ENCODE data around the gene NF2.

Gene NF2

DNA sequence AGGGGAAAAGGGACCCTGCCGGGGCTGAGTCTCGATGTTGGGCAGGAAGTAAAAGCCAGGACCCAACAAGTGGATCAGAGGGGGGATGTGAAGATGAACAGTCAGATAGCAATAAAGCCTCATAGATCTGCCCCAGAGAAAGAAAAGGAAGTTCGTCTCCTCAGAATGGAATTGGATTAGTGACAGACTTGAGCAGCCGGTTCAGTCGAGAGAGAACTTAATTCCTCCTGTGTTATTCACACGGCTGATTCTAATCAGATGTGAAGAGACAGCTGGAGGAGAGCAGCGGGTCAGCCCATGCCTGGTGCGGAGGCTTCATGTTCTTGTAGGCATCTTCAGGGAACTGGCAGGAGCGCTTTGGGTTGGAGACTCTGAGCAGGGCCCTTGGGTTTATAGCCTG, 87.0 kb downstream of the NF2 start:
- H3K36me3 Mint-ChIP-seq (ENCODE audit: low read depth) = peaks cover 59% of the 10 kb centered on the region
- H3K27ac Mint-ChIP-seq = no peak overlapping the region
- no peak overlapping the region for H3K4me3 Mint-ChIP-seq

GRCh38 chr22:29691636-29692326, 88.3 kb downstream of the NF2 start:
- Mint-ChIP-seq H3K27ac (no peak overlapping the region), H3K36me3 (ENCODE audit: low read depth) (peaks cover 58% of the 10 kb centered on the region), H3K9me3 (no peaks in the 10 kb centered on the region), H3K4me1 (ENCODE audit: low read depth) (no peaks in the 10 kb centered on the region), H3K4me3 (no peak overlapping the region), H3K27me3 (no peaks in the 10 kb centered on the region)
- DNase-seq = no peak

More for the DNA sequence above, 87.0 kb downstream of the NF2 start:
- H3K4me1 Mint-ChIP-seq (ENCODE audit: low read depth) = no peaks in the 10 kb centered on the region
- DNase-seq = no peak
- no peaks in the 10 kb centered on the region for H3K9me3 Mint-ChIP-seq
- no peaks in the 10 kb centered on the region for H3K27me3 Mint-ChIP-seq

DNA sequence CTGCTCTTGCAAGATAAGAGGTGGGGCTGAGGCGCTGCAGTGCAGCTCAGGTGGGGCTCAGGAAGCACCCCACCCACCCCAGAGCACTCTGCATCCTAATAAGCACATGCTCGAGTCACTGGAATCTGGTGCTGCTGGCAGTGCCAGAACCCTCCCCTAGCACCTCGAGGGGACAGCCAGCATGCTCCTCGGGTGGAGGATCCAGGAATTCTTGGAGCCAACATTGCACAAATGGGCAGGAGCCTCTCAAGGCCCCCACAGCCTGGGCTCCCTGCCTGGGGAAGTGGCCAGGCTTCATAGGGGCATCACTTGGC, 88.9 kb downstream of the NF2 start:
- no peaks in the 10 kb centered on the region for H3K9me3 Mint-ChIP-seq
- H3K4me1 Mint-ChIP-seq (ENCODE audit: low read depth) = no peaks in the 10 kb centered on the region
- no peak for DNase-seq
- H3K27ac Mint-ChIP-seq = no peak overlapping the region
- no peaks in the 10 kb centered on the region for H3K27me3 Mint-ChIP-seq
- H3K36me3 Mint-ChIP-seq (ENCODE audit: low read depth) = peaks cover 57% of the 10 kb centered on the region
- H3K4me3 Mint-ChIP-seq = no peak overlapping the region

GRCh38 chr22:29693161-29693560, 89.7 kb downstream of the NF2 start:
- DNase-seq = no peak
- Mint-ChIP-seq H3K4me1 (ENCODE audit: low read depth) (no peaks in the 10 kb centered on the region), H3K36me3 (ENCODE audit: low read depth) (peaks cover 62% of the 10 kb centered on the region), H3K27me3 (no peaks in the 10 kb centered on the region), H3K27ac (no peak overlapping the region), H3K9me3 (no peaks in the 10 kb centered on the region), H3K4me3 (no peak overlapping the region)

DNA sequence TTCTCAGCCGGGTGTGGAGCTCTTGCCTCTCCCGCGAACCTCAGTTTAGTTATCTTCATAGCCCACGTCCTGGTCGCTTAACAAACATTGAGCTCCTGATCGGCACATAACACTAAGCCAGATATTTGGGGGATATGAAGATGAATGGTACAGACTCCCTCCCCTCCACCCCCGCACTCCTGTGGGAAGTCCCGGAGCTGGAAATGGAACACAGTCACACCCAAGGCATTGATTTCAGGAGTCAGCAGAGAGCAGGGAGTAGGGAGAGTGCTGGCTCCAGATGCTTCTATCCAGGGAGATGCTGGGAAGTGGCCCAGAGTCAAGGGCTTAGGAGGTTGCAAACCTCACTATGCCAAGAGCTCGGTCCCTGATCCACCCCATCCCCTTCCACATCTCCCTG, 90.2 kb downstream of the NF2 start:
- Mint-ChIP-seq H3K36me3 (ENCODE audit: low read depth) (peaks cover 59% of the 10 kb centered on the region), H3K4me3 (no peak overlapping the region), H3K27ac (no peak overlapping the region)

DNA sequence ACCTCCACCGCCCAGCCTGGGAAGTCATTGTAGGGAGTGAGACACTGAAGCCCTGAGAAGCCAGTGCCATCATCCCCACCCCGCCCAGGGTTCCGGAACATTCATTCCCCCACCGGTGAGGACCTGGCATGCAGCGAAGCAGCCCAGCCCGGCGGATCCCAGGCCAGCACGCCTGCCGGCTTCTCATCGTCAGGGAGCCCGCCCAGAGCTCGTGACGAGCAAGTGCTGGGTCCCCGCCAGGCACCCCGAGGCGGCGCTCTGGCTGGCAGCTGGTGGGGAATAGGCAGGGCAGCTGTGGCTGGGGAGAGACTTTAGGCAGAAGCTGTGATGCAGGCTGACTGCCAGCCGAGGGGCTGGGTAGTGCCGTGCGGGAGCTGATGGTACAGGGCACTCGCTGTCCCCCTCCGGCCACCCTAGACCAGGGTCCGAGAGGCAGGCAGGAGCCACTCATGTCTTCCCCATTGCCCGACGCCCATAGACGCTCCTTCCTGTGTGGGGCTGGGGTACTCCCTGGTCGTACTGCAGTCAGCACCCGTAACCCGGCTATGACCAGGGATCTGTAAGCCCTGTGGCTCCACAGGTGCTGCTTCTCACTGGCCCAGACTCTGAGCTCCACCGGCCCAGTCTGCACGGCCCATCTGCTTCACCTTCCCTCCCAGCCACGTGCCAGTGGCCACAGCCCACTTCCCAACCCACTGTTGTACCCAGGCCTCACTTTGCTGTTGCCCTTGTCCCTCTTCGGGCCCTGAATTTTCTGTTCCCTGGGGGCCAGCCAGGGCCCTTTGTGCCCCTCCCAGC, 91.9 kb downstream of the NF2 start:
- peaks cover 52% of the 10 kb centered on the region for H3K36me3 Mint-ChIP-seq (ENCODE audit: low read depth)
- no peaks in the 10 kb centered on the region for H3K9me3 Mint-ChIP-seq
- peaks cover 3% of the 10 kb centered on the region for H3K4me1 Mint-ChIP-seq (ENCODE audit: low read depth)
- DNase-seq = no peak
- no peaks in the 10 kb centered on the region for H3K27me3 Mint-ChIP-seq
- H3K27ac Mint-ChIP-seq = no peak overlapping the region
- no peak overlapping the region for H3K4me3 Mint-ChIP-seq

More for the DNA sequence above, 90.2 kb downstream of the NF2 start:
- Mint-ChIP-seq H3K4me1 (ENCODE audit: low read depth) (no peaks in the 10 kb centered on the region), H3K9me3 (no peaks in the 10 kb centered on the region), H3K27me3 (no peaks in the 10 kb centered on the region)
- DNase-seq = no peak

GRCh38 chr22:29697853-29698598, 94.6 kb downstream of the NF2 start:
- no peaks in the 10 kb centered on the region for H3K9me3 Mint-ChIP-seq
- H3K27ac Mint-ChIP-seq = no peak overlapping the region
- H3K36me3 Mint-ChIP-seq (ENCODE audit: low read depth) = peaks cover 40% of the 10 kb centered on the region
- no peak for DNase-seq
- peaks cover 8% of the 10 kb centered on the region for H3K27me3 Mint-ChIP-seq
- peaks cover 19% of the 10 kb centered on the region for H3K4me1 Mint-ChIP-seq (ENCODE audit: low read depth)
- H3K4me3 Mint-ChIP-seq = no peak overlapping the region

- no peaks in the 10 kb centered on the region for H3K9me3 Mint-ChIP-seq
- H3K36me3 Mint-ChIP-seq (ENCODE audit: low read depth) = peaks cover 25% of the 10 kb centered on the region
- H3K27me3 Mint-ChIP-seq = peaks cover 11% of the 10 kb centered on the region
- DNase-seq = no peak
- peaks cover 22% of the 10 kb centered on the region for H3K4me1 Mint-ChIP-seq (ENCODE audit: low read depth)
- no peak overlapping the region for H3K4me3 Mint-ChIP-seq
- no peak overlapping the region for H3K27ac Mint-ChIP-seq
These were observed 96.9 kb downstream of the NF2 start for GRCh38 chr22:29700206-29700899.

GRCh38 chr22:29700900-29701154, 97.4 kb downstream of the NF2 start:
- peak overlapping the region; percentile 44 for H3K27ac Mint-ChIP-seq
- no peak overlapping the region for H3K4me3 Mint-ChIP-seq
- peaks cover 20% of the 10 kb centered on the region for H3K36me3 Mint-ChIP-seq (ENCODE audit: low read depth)

DNA sequence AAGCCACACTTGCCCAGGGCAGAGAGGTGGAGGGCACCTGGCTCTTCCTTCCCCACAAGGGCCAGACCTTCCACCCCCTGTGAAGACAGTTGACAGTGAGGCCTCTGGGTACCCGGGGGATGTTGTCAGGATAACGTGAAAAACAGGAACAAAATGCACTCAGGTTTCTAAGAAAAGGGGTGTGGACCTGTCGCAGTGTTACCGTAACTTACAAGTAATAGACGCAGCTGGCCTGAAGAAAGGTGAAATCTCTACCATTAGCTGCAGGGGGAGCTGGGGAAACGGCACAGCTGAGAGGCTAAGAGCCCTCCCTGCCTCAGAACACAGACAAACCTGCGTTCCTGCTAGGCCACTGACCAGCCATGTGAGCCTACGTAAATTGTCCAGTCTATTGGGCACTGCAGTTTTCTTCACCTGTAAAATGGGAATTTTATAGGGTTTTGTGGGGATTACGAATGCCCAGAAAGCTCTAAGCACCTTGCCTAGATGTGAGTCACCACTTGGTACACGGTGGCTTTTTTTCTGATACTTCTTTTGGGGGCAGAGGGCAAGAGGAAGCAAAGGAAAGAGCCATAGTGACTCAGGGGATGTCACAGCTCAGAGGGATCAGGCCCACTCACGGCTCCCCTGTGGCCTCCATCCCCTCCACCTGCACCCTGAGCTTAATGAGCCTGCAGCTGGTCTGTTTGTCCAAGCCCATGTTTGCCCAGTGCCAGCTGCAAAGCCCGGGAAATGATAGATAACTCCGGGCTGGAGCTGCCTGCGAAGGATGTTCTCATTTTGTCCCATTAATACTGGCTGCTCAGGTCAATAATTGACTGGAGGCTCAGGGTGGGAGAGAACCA, 97.9 kb downstream of the NF2 start:
- peak overlapping the region; percentile 44 for H3K27ac Mint-ChIP-seq
- H3K4me3 Mint-ChIP-seq = no peak overlapping the region

More at GRCh38 chr22:29700900-29701154, 97.4 kb downstream of the NF2 start:
- DNase-seq = no peak
- Mint-ChIP-seq H3K4me1 (ENCODE audit: low read depth) (peaks cover 22% of the 10 kb centered on the region), H3K27me3 (peaks cover 11% of the 10 kb centered on the region), H3K9me3 (no peaks in the 10 kb centered on the region)

GRCh38 chr22:29702000-29702930, 98.8 kb downstream of the NF2 start:
- Mint-ChIP-seq H3K4me1 (ENCODE audit: low read depth) (peaks cover 22% of the 10 kb centered on the region), H3K27me3 (peaks cover 11% of the 10 kb centered on the region), H3K36me3 (ENCODE audit: low read depth) (peaks cover 10% of the 10 kb centered on the region), H3K27ac (no peak overlapping the region), H3K4me3 (no peak overlapping the region), H3K9me3 (no peaks in the 10 kb centered on the region)
- no peak for DNase-seq

More for the DNA sequence above, 97.9 kb downstream of the NF2 start:
- Mint-ChIP-seq H3K4me1 (ENCODE audit: low read depth) (peaks cover 22% of the 10 kb centered on the region), H3K36me3 (ENCODE audit: low read depth) (peaks cover 15% of the 10 kb centered on the region), H3K9me3 (no peaks in the 10 kb centered on the region), H3K27me3 (peaks cover 11% of the 10 kb centered on the region)
- DNase-seq = no peak

- H3K27ac Mint-ChIP-seq = no peak overlapping the region
- peaks cover 22% of the 10 kb centered on the region for H3K4me1 Mint-ChIP-seq (ENCODE audit: low read depth)
- no peaks in the 10 kb centered on the region for H3K9me3 Mint-ChIP-seq
- no peak overlapping the region for H3K4me3 Mint-ChIP-seq
- DNase-seq = no peak
- peaks cover 11% of the 10 kb centered on the region for H3K27me3 Mint-ChIP-seq
- peaks cover 3% of the 10 kb centered on the region for H3K36me3 Mint-ChIP-seq (ENCODE audit: low read depth)
These were observed 99.6 kb downstream of the NF2 start for GRCh38 chr22:29702931-29703501.

All from activated T-cell treated with anti-CD3 and anti-CD28 coated beads, Interleukin-2, amount 50 U/mL, for 24 hours (primary cell).